H9 (cell line): Measurements from ENCODE around the gene CDH20. TPM values are rescaled to one million over a fixed set of nuclear protein-coding genes. Genes with fewer than 3 reads are reported as not detected.

Source experiments
- DNase-seq: peaks from one replicate; pipeline ENCODE4 v3.0.0-alpha.2; 2017
- H2AFZ ChIP-seq: one replicate; pipeline ENCODE4 v1.6.1; 2013; ENCODE audit warnings: mild to moderate bottlenecking, low read length, control low read depth, moderate library complexity
- H2AK5ac ChIP-seq: 2 replicates; pipeline ENCODE4 v1.6.1; 2013; ENCODE audit warnings: low read length, control low read depth, mixed read lengths; ENCODE audit not compliant: insufficient read length
- H2BK120ac ChIP-seq: one replicate; pipeline ENCODE4 v1.6.1; 2013; ENCODE audit warnings: low read depth, mild to moderate bottlenecking, low read length, control low read depth, inconsistent platforms; ENCODE audit not compliant: poor library complexity, severe bottlenecking
- H2BK12ac ChIP-seq: 2 replicates; pipeline ENCODE4 v1.6.1; 2013; ENCODE audit warnings: low read length, control low read depth, mixed read lengths, low read depth; ENCODE audit not compliant: insufficient read length
- H2BK15ac ChIP-seq: 2 replicates; pipeline ENCODE4 v1.6.1; 2013; ENCODE audit warnings: low read depth, low read length, control low read depth
- H2BK20ac ChIP-seq: one replicate; pipeline ENCODE4 v1.6.1; 2013; ENCODE audit warnings: low read depth, mild to moderate bottlenecking, low read length, control low read depth, inconsistent platforms; ENCODE audit not compliant: poor library complexity, severe bottlenecking
- H2BK5ac ChIP-seq: 2 replicates; pipeline ENCODE4 v1.6.1; 2013; ENCODE audit warnings: low read length, control low read depth, mixed read lengths; ENCODE audit not compliant: insufficient read length
- H3K14ac ChIP-seq: 2 replicates; pipeline ENCODE4 v1.6.1; 2013; ENCODE audit warnings: low read length, control low read depth; ENCODE audit not compliant: insufficient read depth
- H3K18ac ChIP-seq: 2 replicates; pipeline ENCODE4 v1.6.1; 2013; ENCODE audit warnings: low read depth, mild to moderate bottlenecking, mixed read lengths, low read length, control low read depth; ENCODE audit not compliant: insufficient read length
- H3K23ac ChIP-seq: 2 replicates; pipeline ENCODE4 v1.6.1; 2013; ENCODE audit warnings: low read length, control low read depth, mixed read lengths, low read depth; ENCODE audit not compliant: insufficient read length
- H3K23me2 ChIP-seq: 2 replicates; pipeline ENCODE4 v1.6.1; 2013; ENCODE audit warnings: low read depth, mild to moderate bottlenecking, mixed read lengths, low read length, control low read depth; ENCODE audit not compliant: insufficient read length, poor library complexity, severe bottlenecking
- H3K27ac ChIP-seq: 2 replicates; pipeline ENCODE4 v1.5.1; 2013; ENCODE audit warnings: low read length, control low read depth, mixed read lengths, low read depth; ENCODE audit not compliant: insufficient read length
- H3K27me3 ChIP-seq: 2 replicates; pipeline ENCODE4 v1.6.1; 2013; ENCODE audit warnings: low read length, control low read depth, inconsistent platforms; ENCODE audit not compliant: insufficient read depth
- H3K4ac ChIP-seq: 2 replicates; pipeline ENCODE4 v1.6.1; 2013; ENCODE audit warnings: low read depth, mild to moderate bottlenecking, control low read depth, inconsistent platforms, low read length, moderate library complexity
- H3K4me1 ChIP-seq: 2 replicates; pipeline ENCODE4 v1.6.1; 2013; ENCODE audit warnings: low read length, control low read depth, inconsistent platforms; ENCODE audit not compliant: insufficient read depth
- H3K4me2 ChIP-seq: 2 replicates; pipeline ENCODE4 v1.6.1; 2013; ENCODE audit warnings: low read length, control low read depth, mixed read lengths; ENCODE audit not compliant: insufficient read length, insufficient read depth
- H3K56ac ChIP-seq: 2 replicates; pipeline ENCODE4 v1.6.1; 2013; ENCODE audit warnings: low read depth, mild to moderate bottlenecking, mixed read lengths, low read length, control low read depth; ENCODE audit not compliant: insufficient read length
- H3K79me1 ChIP-seq: 2 replicates; pipeline ENCODE4 v1.6.1; 2013; ENCODE audit warnings: low read depth, mild to moderate bottlenecking, moderate library complexity, low read length, control low read depth, inconsistent platforms; ENCODE audit not compliant: insufficient read depth, poor library complexity, severe bottlenecking
- H3K79me2 ChIP-seq: 2 replicates; pipeline ENCODE4 v1.6.1; 2013; ENCODE audit warnings: low read length, control low read depth, inconsistent platforms; ENCODE audit not compliant: insufficient read depth
- H3K9ac ChIP-seq: 2 replicates; pipeline ENCODE4 v1.6.1; 2013; ENCODE audit warnings: low read length, control low read depth, mixed read lengths; ENCODE audit not compliant: insufficient read length; ENCODE audit errors: extremely low read depth
- H3K9me3 ChIP-seq: one replicate; pipeline ENCODE4 v1.6.1; 2013; ENCODE audit warnings: low read depth, low read length, inconsistent platforms; ENCODE audit not compliant: control insufficient read depth
- H3T11ph ChIP-seq: one replicate; pipeline ENCODE4 v1.6.1; 2013; ENCODE audit warnings: mild to moderate bottlenecking, low read length, control low read depth, inconsistent platforms
- H4K20me1 ChIP-seq: one replicate; pipeline ENCODE4 v1.6.1; 2013; ENCODE audit not compliant: control insufficient read depth, insufficient read length, insufficient read depth
- H4K5ac ChIP-seq: 2 replicates; pipeline ENCODE4 v1.6.1; 2013; ENCODE audit warnings: low read depth, mild to moderate bottlenecking, mixed read lengths, low read length, control low read depth; ENCODE audit not compliant: insufficient read length
- H4K8ac ChIP-seq: replicated peaks from 2 replicates; pipeline ENCODE4 v1.6.1; 2013; ENCODE audit warnings: low read length, control low read depth, mixed read lengths, low read depth; ENCODE audit not compliant: insufficient read length
- H4K91ac ChIP-seq: 2 replicates; pipeline ENCODE4 v1.6.1; 2013; ENCODE audit warnings: low read depth, mild to moderate bottlenecking, moderate library complexity, mixed read lengths, low read length, control low read depth; ENCODE audit not compliant: insufficient read length
- H3K27ac Mint-ChIP-seq, 3 experiments: 2 replicates in 2 of 3; 3 replicates in 1 of 3; pipeline ENCODE4 v1.8.0; 2020 to 2021; ENCODE audit warnings: mixed read lengths in 3 of 3, mild to moderate bottlenecking in 1 of 3, moderate library complexity in 1 of 3
- H3K27me3 Mint-ChIP-seq: 2 replicates; pipeline ENCODE4 v1.8.0; 2021; ENCODE audit warnings: low read depth, mild to moderate bottlenecking, moderate library complexity, mixed read lengths
- H3K36me3 Mint-ChIP-seq, 3 experiments: 2 replicates in 2 of 3; 3 replicates in 1 of 3; pipeline ENCODE4 v1.8.0; 2020 to 2021; ENCODE audit warnings: low read depth in 3 of 3, mixed read lengths in 3 of 3; ENCODE audit not compliant: insufficient read depth in 1 of 3
- H3K4me1 Mint-ChIP-seq, 2 experiments: 2 replicates each; pipeline ENCODE4 v1.8.0; 2020; ENCODE audit warnings: mixed read lengths in 2 of 2
- H3K4me3 Mint-ChIP-seq, 2 experiments: 2 replicates in 1 of 2; 3 replicates in 1 of 2; pipeline ENCODE4 v1.8.0; 2020 to 2021; ENCODE audit warnings: mild to moderate bottlenecking in 2 of 2, mixed read lengths in 2 of 2, moderate library complexity in 1 of 2
- H3K9me3 Mint-ChIP-seq, 2 experiments: 2 replicates in 1 of 2; 3 replicates in 1 of 2; pipeline ENCODE4 v1.8.0; 2020; ENCODE audit warnings: mild to moderate bottlenecking in 2 of 2, mixed read lengths in 2 of 2, moderate library complexity in 1 of 2
- whole genome bisulfite sequencing: extraction: QIAGEN DNeasy Blood & Tissue Kit; methylation state at CpG from one replicate; pipeline ENCODE4 v1.1.7; 2013; ENCODE audit warnings: missing lambda C conversion rate, low lambda C conversion rate, mixed read lengths; ENCODE audit not compliant: insufficient read length; ENCODE audit errors: extremely low coverage; 5-methylcytosine and 5-hydroxymethylcytosine counted together
- total RNA-seq: library from RNA; stranded (reverse); gene quantifications from 2 replicates; pipeline ENCODE4 v1.2.1, GENCODE V29; 2021
- TF ChIP-seq, protein P1 (sequence below): fragments of 200-600 bp; sonication (generic); conservative IDR thresholded peaks from 3 replicates; pipeline ENCODE4 v1.8.0; 2021; ENCODE audit warnings: antibody characterized with exemption, mild to moderate bottlenecking

The CDH20 gene
- total RNA-seq, 1 experiment from 2014 or later, result not detected

DNA sequence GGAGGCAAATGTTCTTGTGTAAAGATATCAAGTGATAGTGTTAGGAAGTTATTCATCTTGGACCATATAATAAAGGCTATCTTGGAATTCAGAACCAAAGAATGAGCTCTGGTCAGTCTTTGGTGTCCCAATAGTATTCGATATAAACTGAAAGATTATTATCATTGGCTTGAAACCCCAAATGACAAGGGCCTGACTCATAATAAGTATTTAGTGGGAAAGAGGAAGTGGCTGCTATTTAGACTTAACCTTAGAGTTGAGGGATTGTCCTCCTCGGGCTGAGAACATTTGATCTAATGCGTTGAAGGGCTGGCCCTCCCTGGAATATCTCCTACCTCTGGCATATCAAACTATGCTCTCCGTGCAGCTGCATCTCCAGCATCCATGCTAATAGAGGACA is 67.5 kb downstream of the CDH20 start:
- H3K9ac ChIP-seq, result no peak overlapping the region
- no peaks in the 10 kb centered on the region for H3K9me3 ChIP-seq
- no peak overlapping the region for H3K18ac ChIP-seq
- no peak overlapping the region for H3T11ph ChIP-seq
- H3K9me3 Mint-ChIP-seq, result no peaks in the 10 kb centered on the region
- no peak overlapping the region for H2BK5ac ChIP-seq
- H2AK5ac ChIP-seq, result no peak overlapping the region
- no peak overlapping the region for H3K14ac ChIP-seq
- no peak overlapping the region for H4K8ac ChIP-seq
- no peak overlapping the region for H4K5ac ChIP-seq
- no peak overlapping the region for H3K27ac Mint-ChIP-seq
- no peak overlapping the region for H2BK20ac ChIP-seq
- no peaks in the 10 kb centered on the region for H3K36me3 Mint-ChIP-seq
- H3K4me1 Mint-ChIP-seq, result no peaks in the 10 kb centered on the region
- no peak overlapping the region for H2BK15ac ChIP-seq
- H3K79me1 ChIP-seq, result no peaks in the 10 kb centered on the region
- no peak overlapping the region for H2BK12ac ChIP-seq
- no peak overlapping the region for H2BK120ac ChIP-seq
- H3K4me1 ChIP-seq, result no peaks in the 10 kb centered on the region
- no peak overlapping the region for H3K56ac ChIP-seq
- no peaks in the 10 kb centered on the region for H3K27me3 Mint-ChIP-seq
- H3K23me2 ChIP-seq, result no peaks in the 10 kb centered on the region
- H4K20me1 ChIP-seq, result no peaks in the 10 kb centered on the region
- H3K4ac ChIP-seq, result no peak overlapping the region
- DNase-seq, result no peak
- no CpG with 5 or more reads among the region's 4 CpGs for WGBS
- no peak overlapping the region for H3K4me3 Mint-ChIP-seq
- no peak overlapping the region for H3K23ac ChIP-seq
- no peak overlapping the region for H2AFZ ChIP-seq
- H3K79me2 ChIP-seq, result no peaks in the 10 kb centered on the region
- H3K4me2 ChIP-seq, result no peak overlapping the region
- no peaks in the 10 kb centered on the region for H3K27me3 ChIP-seq
- TF ChIP-seq, protein P1, sequence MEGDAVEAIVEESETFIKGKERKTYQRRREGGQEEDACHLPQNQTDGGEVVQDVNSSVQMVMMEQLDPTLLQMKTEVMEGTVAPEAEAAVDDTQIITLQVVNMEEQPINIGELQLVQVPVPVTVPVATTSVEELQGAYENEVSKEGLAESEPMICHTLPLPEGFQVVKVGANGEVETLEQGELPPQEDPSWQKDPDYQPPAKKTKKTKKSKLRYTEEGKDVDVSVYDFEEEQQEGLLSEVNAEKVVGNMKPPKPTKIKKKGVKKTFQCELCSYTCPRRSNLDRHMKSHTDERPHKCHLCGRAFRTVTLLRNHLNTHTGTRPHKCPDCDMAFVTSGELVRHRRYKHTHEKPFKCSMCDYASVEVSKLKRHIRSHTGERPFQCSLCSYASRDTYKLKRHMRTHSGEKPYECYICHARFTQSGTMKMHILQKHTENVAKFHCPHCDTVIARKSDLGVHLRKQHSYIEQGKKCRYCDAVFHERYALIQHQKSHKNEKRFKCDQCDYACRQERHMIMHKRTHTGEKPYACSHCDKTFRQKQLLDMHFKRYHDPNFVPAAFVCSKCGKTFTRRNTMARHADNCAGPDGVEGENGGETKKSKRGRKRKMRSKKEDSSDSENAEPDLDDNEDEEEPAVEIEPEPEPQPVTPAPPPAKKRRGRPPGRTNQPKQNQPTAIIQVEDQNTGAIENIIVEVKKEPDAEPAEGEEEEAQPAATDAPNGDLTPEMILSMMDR, result no peak
- H3K27ac ChIP-seq, result no peak overlapping the region
- no peak overlapping the region for H4K91ac ChIP-seq
